ENCODE measurements around the gene NRIP3.

NRIP3 gene

DNA sequence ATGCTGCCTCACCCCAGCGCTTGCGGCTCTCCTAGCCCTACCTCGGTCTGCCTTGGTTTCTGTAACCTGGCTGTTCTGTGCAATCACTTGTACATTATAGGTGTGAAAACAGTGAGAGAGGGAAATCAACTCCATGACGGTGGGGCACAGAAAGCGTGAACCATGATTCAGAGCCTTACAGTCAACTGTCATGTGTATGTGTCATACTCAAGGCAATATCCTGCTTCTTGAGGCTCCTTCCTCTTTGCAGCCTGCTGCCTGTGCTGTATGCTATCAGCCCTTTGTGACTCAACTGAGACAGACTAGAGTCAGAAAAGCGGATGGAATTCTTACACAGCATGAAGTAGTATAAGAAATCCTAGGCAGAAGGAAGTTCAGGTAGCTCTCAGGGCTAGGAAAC is 2.1 kb downstream of the NRIP3 start:
- peak; percentile 62 to 89 for DNase-seq (ENCODE audit: low read depth in 1 of 2, low spot score in 1 of 2)
- peak overlapping the region; percentile 28 for H3K27ac ChIP-seq (replicated peaks)
- peaks cover 7% of the 10 kb centered on the region for H3K27me3 ChIP-seq (ENCODE audit: insufficient read depth, poor library complexity, severe bottlenecking)
- TF ChIP-seq POLR2AphosphoS5 (IDR thresholded peaks at IDR 0.05; ENCODE audit: low read depth) (no peak), SPI1 (IDR thresholded peaks at IDR 0.05; ENCODE audit: borderline replicate concordance, low read depth) (peak; percentile 20; the same call in 1 of the 2 replicates)
- no peak overlapping the region for H3K4me3 ChIP-seq (replicated peaks; ENCODE audit: insufficient read depth, low read length)

DNA sequence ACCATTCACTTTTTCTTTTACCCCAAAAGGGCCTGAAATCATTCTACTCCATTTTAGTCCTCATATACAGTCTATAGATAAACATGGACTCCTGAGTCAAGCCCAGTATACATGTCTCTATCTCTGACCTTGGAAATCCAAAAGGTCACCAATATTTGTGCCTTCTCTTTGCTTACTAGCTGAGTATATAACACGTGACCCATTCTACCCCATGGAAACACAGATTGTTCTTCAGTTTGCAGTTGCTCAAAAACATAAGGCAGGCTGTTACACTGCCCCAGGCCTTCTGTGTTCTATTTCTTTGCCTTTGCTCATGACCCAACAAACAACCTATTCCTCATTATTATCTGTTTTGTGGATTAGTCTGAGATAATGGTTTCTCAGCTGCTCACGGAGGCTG is 5.8 kb downstream of the NRIP3 start:
- DNase-seq (ENCODE audit: low read depth in 1 of 2, low spot score in 1 of 2) = no peak
- no peak for TF ChIP-seq SPI1 (IDR thresholded peaks at IDR 0.05; ENCODE audit: borderline replicate concordance, low read depth)
- TF ChIP-seq, protein P1, sequence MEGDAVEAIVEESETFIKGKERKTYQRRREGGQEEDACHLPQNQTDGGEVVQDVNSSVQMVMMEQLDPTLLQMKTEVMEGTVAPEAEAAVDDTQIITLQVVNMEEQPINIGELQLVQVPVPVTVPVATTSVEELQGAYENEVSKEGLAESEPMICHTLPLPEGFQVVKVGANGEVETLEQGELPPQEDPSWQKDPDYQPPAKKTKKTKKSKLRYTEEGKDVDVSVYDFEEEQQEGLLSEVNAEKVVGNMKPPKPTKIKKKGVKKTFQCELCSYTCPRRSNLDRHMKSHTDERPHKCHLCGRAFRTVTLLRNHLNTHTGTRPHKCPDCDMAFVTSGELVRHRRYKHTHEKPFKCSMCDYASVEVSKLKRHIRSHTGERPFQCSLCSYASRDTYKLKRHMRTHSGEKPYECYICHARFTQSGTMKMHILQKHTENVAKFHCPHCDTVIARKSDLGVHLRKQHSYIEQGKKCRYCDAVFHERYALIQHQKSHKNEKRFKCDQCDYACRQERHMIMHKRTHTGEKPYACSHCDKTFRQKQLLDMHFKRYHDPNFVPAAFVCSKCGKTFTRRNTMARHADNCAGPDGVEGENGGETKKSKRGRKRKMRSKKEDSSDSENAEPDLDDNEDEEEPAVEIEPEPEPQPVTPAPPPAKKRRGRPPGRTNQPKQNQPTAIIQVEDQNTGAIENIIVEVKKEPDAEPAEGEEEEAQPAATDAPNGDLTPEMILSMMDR (IDR thresholded peaks at IDR 0.05; ENCODE audit: insufficient read depth, low read length) = no peak
- no peak for TF ChIP-seq GABPA (IDR thresholded peaks at IDR 0.05; ENCODE audit: low read depth)
- TF ChIP-seq POLR2AphosphoS5 (IDR thresholded peaks at IDR 0.05; ENCODE audit: low read depth) = no peak
- TF ChIP-seq, protein P2, sequence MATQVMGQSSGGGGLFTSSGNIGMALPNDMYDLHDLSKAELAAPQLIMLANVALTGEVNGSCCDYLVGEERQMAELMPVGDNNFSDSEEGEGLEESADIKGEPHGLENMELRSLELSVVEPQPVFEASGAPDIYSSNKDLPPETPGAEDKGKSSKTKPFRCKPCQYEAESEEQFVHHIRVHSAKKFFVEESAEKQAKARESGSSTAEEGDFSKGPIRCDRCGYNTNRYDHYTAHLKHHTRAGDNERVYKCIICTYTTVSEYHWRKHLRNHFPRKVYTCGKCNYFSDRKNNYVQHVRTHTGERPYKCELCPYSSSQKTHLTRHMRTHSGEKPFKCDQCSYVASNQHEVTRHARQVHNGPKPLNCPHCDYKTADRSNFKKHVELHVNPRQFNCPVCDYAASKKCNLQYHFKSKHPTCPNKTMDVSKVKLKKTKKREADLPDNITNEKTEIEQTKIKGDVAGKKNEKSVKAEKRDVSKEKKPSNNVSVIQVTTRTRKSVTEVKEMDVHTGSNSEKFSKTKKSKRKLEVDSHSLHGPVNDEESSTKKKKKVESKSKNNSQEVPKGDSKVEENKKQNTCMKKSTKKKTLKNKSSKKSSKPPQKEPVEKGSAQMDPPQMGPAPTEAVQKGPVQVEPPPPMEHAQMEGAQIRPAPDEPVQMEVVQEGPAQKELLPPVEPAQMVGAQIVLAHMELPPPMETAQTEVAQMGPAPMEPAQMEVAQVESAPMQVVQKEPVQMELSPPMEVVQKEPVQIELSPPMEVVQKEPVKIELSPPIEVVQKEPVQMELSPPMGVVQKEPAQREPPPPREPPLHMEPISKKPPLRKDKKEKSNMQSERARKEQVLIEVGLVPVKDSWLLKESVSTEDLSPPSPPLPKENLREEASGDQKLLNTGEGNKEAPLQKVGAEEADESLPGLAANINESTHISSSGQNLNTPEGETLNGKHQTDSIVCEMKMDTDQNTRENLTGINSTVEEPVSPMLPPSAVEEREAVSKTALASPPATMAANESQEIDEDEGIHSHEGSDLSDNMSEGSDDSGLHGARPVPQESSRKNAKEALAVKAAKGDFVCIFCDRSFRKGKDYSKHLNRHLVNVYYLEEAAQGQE (IDR thresholded peaks at IDR 0.05; ENCODE audit: insufficient replicate concordance, low read depth) = no peak
- H3K27me3 ChIP-seq (ENCODE audit: insufficient read depth, poor library complexity, severe bottlenecking) = no peaks in the 10 kb centered on the region
- H3K4me3 ChIP-seq (replicated peaks; ENCODE audit: insufficient read depth, low read length) = no peak overlapping the region
- no peak overlapping the region for H3K27ac ChIP-seq (replicated peaks)

DNA sequence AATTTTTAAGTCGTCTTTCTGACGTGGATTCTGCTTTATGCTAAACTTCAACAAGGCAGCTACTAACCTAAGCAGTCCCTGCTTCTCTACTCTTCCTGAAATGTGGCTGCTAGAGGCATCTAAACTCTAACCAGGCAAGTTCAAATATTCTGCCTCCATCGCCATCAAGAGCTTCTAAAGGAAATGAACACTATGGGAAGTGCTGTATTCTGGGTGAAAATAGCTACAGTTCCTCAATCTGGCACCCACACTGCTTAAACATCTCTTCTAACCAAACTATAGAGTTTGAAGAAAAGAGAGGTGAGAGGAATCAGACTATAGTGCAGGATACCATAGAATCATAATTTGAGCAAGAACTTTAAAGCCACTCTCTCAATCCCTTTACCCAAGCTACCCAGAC is 6.3 kb downstream of the NRIP3 start:
- DNase-seq (ENCODE audit: low read depth in 1 of 2, low spot score in 1 of 2) = no peak
- TF ChIP-seq, protein P1 (IDR thresholded peaks at IDR 0.05; ENCODE audit: insufficient read depth, low read length) = no peak
- TF ChIP-seq SPI1 (IDR thresholded peaks at IDR 0.05; ENCODE audit: borderline replicate concordance, low read depth) = peak; percentile 43; the same call in 1 of the 2 replicates
- no peak overlapping the region for H3K27ac ChIP-seq (replicated peaks)
- H3K27me3 ChIP-seq (ENCODE audit: insufficient read depth, poor library complexity, severe bottlenecking) = no peaks in the 10 kb centered on the region
- H3K4me3 ChIP-seq (replicated peaks; ENCODE audit: insufficient read depth, low read length) = no peak overlapping the region

DNA sequence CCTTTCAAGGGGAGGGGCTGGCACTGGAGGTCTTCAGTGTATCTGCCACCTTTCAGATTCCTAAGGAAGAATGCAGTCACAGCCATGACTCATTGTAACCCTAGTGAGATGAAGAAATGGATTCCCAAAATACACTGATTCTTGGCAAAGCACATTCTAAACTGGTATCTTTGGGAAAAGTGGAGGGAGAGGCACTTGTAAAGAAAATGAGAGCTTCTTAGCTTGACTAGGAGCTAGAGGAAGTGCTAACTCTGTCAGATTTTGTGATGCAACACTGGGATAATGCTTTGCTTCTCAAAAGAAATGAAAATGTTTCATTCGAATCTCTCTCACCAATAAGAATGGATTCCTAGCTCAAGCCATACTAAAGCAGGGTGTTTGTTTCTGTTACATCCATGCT is 14.3 kb downstream of the NRIP3 start:
- H3K4me3 ChIP-seq (replicated peaks; ENCODE audit: insufficient read depth, low read length) = no peak overlapping the region
- no peaks in the 10 kb centered on the region for H3K27me3 ChIP-seq (ENCODE audit: insufficient read depth, poor library complexity, severe bottlenecking)
- H3K27ac ChIP-seq (replicated peaks) = no peak overlapping the region
- DNase-seq (ENCODE audit: low read depth in 1 of 2, low spot score in 1 of 2) = no peak
- TF ChIP-seq SPI1 (IDR thresholded peaks at IDR 0.05; ENCODE audit: borderline replicate concordance, low read depth) (no peak; the same call in 1 of the 2 replicates), GABPA (IDR thresholded peaks at IDR 0.05; ENCODE audit: low read depth) (no peak), POLR2AphosphoS5 (IDR thresholded peaks at IDR 0.05; ENCODE audit: low read depth) (no peak)

DNA sequence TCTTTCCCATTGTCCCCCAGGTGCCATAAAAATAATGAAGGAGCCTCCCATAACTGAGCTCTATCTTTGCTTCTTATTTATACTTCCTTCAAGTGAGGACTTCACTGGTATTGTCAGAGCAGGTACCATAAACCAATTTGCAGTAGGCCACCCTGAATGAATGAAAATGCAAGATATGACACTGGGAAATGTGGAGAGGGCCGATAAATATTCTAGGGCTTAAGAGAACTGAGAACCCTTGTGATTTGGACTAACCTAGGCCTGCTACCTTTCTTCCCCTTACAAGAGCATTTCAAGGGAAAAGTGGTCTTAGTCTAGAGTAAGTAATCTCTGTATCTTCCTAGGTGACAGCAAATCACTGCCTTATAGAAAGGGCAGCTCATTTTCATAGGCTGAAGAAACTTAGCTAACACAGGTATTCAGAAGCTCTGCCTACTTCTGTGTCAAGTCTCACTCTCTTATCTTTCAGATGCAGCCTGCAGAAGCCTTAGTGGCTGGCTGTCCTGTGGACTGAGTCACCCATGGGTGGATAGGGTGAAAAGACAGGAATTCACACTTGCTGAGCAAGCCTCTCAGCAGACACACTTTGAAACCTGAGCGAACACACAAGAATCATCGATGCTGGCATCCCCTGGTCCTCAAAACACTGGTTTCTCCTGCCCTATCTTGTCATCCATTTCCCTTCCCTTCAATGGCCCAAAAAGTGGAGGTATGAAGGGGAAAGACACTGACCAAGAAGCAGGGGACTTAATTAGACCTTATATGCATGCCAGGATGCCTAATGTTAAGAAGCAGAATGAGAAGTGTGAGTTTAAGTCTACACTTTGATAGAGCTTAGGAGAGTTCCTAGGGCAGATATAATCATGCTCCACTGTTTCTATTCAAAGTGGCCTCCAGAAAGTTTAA is 15.2 kb downstream of the NRIP3 start:
- H3K4me3 ChIP-seq (replicated peaks; ENCODE audit: insufficient read depth, low read length) = no peak overlapping the region
- TF ChIP-seq SPI1 (IDR thresholded peaks at IDR 0.05; ENCODE audit: borderline replicate concordance, low read depth) (no peak), GABPA (IDR thresholded peaks at IDR 0.05; ENCODE audit: low read depth) (no peak), POLR2AphosphoS5 (IDR thresholded peaks at IDR 0.05; ENCODE audit: low read depth) (no peak)
- TF ChIP-seq, protein P2 (IDR thresholded peaks at IDR 0.05; ENCODE audit: insufficient replicate concordance, low read depth) = no peak
- TF ChIP-seq, protein P1 (IDR thresholded peaks at IDR 0.05; ENCODE audit: insufficient read depth, low read length) = no peak
- no peaks in the 10 kb centered on the region for H3K27me3 ChIP-seq (ENCODE audit: insufficient read depth, poor library complexity, severe bottlenecking)
- no peak overlapping the region for H3K27ac ChIP-seq (replicated peaks)
- no peak for DNase-seq (ENCODE audit: low read depth in 1 of 2, low spot score in 1 of 2)
